Right atrium auricular region (tissue), 2 donors: ENCODE measurements around the gene RBM44. TPM values are rescaled to one million over a fixed set of nuclear protein-coding genes. Genes with fewer than 3 reads are reported as not detected.

Experiments used
- DNase-seq: peaks from one replicate; pipeline ENCODE4 v3.0.0-alpha.2; 2019; ENCODE audit warnings: low spot score
- H3K27ac ChIP-seq, 2 donors: fragments of 200-600 bp; sonication (generic); 1 replicate in 1 of 2; 2 replicates in 1 of 2; pipeline ENCODE4 v1.5.1; 2016 to 2019
- H3K27me3 ChIP-seq, 2 donors: fragments of 200-600 bp; sonication (generic); one replicate each; pipeline versions ENCODE4 v1.5.1 to v1.6.0; 2017 to 2019
- H3K36me3 ChIP-seq: fragments of 200-600 bp; sonication (generic); one replicate; pipeline ENCODE4 v1.5.1; 2016
- H3K4me1 ChIP-seq, 2 donors: fragments of 200-600 bp; sonication (generic); one replicate each; pipeline versions ENCODE4 v1.5.1 to v1.6.0; 2017 to 2019
- H3K4me3 ChIP-seq, 2 donors: fragments of 200-600 bp; sonication (generic); 1 replicate in 1 of 2; 2 replicates in 1 of 2; pipeline ENCODE4 v1.5.1; 2017 to 2019; ENCODE audit warnings: mild to moderate bottlenecking in 1 of 2, moderate library complexity in 1 of 2
- H3K9me3 ChIP-seq, 2 donors: fragments of 200-600 bp; sonication (generic); one replicate each; pipeline ENCODE4 v1.5.1; 2019
- CTCF ChIP-seq, 2 donors: fragments of 200-600 bp; sonication (generic); IDR thresholded peaks; one replicate each; pipeline ENCODE4 v1.5.1; 2019; ENCODE audit warnings: antibody characterized with exemption in 2 of 2
- total RNA-seq, 2 donors: library from RNA; depleted of rRNA; stranded (reverse); fragments of >200 nt; gene quantifications; one replicate each; pipeline ENCODE4 v1.1.0, GENCODE V29; 2016

The RBM44 gene
- total RNA-seq, 2 donors from 2014 or later = 0.30 to 0.55 TPM

DNA sequence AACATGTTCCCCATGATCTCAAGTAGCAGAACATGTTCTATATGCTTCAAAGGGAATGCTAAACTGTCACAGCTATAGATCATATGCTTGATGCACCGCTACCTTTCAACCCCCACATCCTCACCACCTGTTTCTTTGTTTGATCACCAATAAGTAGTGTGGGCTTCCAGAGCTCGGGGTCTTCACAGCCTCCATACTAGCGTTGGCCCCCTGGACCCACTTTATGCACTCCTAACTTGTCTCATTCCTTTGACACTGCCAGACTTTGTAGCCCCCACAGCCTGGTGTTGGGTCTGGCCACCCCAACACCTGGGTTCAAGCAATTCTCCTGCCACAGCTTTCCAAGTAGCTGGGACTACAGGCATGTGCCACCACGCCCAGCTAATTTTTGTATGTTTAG, 11.6 kb upstream of the RBM44 start:
- Histone ChIP-seq H3K36me3 (peaks cover 4% of the 10 kb centered on the region), H3K27ac (no peak overlapping the region), H3K4me1 (no peaks in the 10 kb centered on the region), H3K27me3 (no peaks in the 10 kb centered on the region), H3K9me3 (peaks cover 0 to 11% of the 10 kb centered on the region in 2 donors), H3K4me3 (no peak overlapping the region)
- no peak for TF ChIP-seq CTCF (IDR thresholded peaks at IDR 0.05)
- DNase-seq = no peak

GRCh38 chr2:237790353-237790752, 8.2 kb upstream of the RBM44 start:
- no peak for TF ChIP-seq CTCF (IDR thresholded peaks at IDR 0.05)
- Histone ChIP-seq H3K9me3 (peaks cover 0 to 11% of the 10 kb centered on the region in 2 donors), H3K27ac (no peak overlapping the region), H3K27me3 (no peaks in the 10 kb centered on the region), H3K4me1 (no peaks in the 10 kb centered on the region), H3K36me3 (no peaks in the 10 kb centered on the region), H3K4me3 (no peak overlapping the region)
- no peak for DNase-seq

DNA sequence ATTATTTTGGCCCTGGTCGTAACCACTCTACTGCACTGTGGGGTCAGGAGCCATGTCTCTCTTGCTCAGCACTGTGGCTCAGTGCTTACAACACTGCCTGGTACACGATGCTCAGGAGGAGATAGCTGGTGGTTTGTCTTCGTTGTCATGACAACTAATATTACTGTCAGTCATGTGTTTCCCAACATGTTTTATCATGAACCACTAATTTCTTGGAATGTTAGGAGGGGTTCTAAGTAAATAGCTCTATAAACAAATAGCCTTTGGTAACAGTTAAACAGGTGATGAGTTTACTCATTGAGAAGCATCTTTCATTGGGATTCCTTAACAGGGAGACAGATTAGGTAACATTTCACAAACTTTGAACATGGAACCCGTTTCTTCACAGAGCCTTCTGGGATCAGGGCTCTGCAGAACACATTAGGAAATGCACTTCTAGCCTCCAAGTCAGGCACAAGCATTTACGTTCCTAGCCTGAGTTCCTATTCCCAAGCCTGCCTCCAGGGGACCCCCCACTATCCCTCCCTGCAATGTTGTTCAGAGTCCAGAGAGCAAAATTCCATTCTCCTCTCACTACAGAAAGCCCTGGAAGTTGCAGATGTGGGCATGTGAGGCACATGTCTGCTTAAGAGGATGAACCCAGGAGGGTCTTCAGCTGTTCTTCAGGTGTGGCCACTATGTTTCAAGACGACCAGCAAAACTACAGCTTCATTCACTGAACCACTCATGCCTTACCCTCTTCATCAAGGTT, 6.4 kb upstream of the RBM44 start:
- no peaks in the 10 kb centered on the region for H3K27me3 ChIP-seq
- no peak overlapping the region for H3K4me3 ChIP-seq
- no peak for TF ChIP-seq CTCF (IDR thresholded peaks at IDR 0.05)
- H3K27ac ChIP-seq = no peak overlapping the region
- H3K36me3 ChIP-seq = no peaks in the 10 kb centered on the region
- H3K9me3 ChIP-seq = peaks cover 0 to 3% of the 10 kb centered on the region in 2 donors
- DNase-seq = no peak
- H3K4me1 ChIP-seq = no peaks in the 10 kb centered on the region

DNA sequence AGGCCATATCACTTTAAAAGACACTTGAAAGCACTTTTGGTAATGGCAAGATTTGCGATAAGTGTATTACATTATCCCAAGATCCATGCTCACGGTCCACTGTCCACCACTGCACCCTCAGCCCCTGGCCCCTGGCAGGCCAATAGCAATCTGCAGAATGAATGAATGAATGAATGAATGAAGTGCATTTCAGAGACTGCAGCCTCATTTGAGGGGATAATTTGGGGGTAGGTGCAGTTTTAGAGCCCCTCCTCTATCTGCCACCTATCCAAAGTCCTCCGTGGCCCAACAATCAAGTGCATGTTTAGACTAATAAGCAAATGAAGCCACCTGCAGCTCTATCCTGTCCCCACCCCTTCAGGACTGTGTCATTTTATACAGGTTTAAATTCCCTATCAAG, 1.3 kb upstream of the RBM44 start:
- Histone ChIP-seq H3K36me3 (no peaks in the 10 kb centered on the region), H3K27ac (no peak overlapping the region), H3K27me3 (no peaks in the 10 kb centered on the region), H3K9me3 (no peaks in the 10 kb centered on the region), H3K4me3 (no peak overlapping the region), H3K4me1 (no peaks in the 10 kb centered on the region)
- DNase-seq = no peak
- no peak for TF ChIP-seq CTCF (IDR thresholded peaks at IDR 0.05)

DNA sequence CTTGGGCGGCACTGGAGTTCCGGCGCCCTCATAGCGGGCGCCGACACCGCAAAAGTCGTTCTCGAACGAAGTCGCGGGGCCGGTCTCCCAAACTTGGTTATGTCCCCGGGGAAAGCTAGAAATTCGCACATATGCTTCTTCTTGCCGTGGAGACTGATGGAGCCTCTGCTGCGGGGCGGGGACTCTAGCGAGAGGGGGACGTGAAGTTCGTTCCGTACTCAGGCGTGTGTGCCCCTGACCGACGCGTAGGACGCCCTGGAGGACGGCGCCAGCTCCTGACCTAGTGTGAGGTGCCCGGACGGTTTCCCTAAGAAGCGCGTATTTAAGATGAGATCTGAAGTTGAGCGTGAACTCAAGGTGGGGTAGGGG, 465 bp downstream of the RBM44 start:
- DNase-seq = no peak
- H3K4me3 ChIP-seq = no peak overlapping the region
- no peak for TF ChIP-seq CTCF (IDR thresholded peaks at IDR 0.05)

DNA sequence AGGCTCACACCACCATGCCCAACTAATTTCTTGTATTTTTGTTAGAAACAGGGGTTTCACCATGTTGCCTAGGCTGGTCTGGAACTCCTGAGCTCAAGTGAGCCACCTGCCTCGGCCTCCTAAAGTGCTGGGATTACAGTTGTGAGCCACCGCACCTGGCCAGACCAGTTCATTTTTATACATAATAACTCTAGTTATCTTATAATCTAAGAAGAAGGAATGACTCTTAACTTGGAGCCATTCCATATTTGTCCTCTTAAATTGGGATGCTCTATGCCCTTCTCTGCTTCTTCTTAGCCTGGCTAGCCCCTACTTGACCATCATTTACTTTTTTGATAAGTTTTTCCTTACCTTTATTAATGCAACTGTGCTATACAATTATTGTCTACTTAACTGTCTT, 2.9 kb downstream of the RBM44 start:
- Histone ChIP-seq H3K4me1 (no peaks in the 10 kb centered on the region), H3K27ac (no peak overlapping the region), H3K9me3 (no peaks in the 10 kb centered on the region), H3K27me3 (no peaks in the 10 kb centered on the region), H3K36me3 (no peaks in the 10 kb centered on the region), H3K4me3 (no peak overlapping the region)
- DNase-seq = no peak
- TF ChIP-seq CTCF (IDR thresholded peaks at IDR 0.05) = no peak

More for the DNA sequence above, 465 bp downstream of the RBM44 start:
- no peaks in the 10 kb centered on the region for H3K36me3 ChIP-seq
- no peaks in the 10 kb centered on the region for H3K9me3 ChIP-seq
- no peak overlapping the region for H3K27ac ChIP-seq
- no peaks in the 10 kb centered on the region for H3K27me3 ChIP-seq
- no peaks in the 10 kb centered on the region for H3K4me1 ChIP-seq
